ENCODE measurements around the gene RNF20. TPM values are rescaled to one million over a fixed set of nuclear protein-coding genes. Genes with fewer than 3 reads are reported as not detected.

The RNF20 gene
- total and polyA plus RNA-seq, 2 of the 13 experiments (the other 11 are each of a cell fraction or from before 2014, with no cell fraction given) = 12.7 to 37.6 TPM

GRCh38 chr9:101591787-101592446 is 58.3 kb downstream of the RNF20 start:
- Histone ChIP-seq H3K27ac (ENCODE audit: extremely low read length, insufficient read depth, low read length) (no peak overlapping the region), H3K79me2 (ENCODE audit: insufficient read depth, low read length) (no peaks in the 10 kb centered on the region), H2AFZ (ENCODE audit: low read length) (no peak overlapping the region), H3K36me3 (replicated peaks in 1 of 2; ENCODE audit: control insufficient read depth in 1 of 2, insufficient read depth in 2 of 2, low read length in 2 of 2) (no peaks in the 10 kb centered on the region), H3K27me3 (ENCODE audit: control insufficient read depth in 1 of 2, insufficient read depth in 2 of 2, low read length in 2 of 2) (0 out of 5 replicates have a peak, but pooled peaks cover 0 to 5% of the 10 kb centered on the region in 2 experiments), H3K4me3 (replicated peaks in 1 of 3; ENCODE audit: insufficient read depth in 1 of 3, low read depth in 2 of 3, low read length in 3 of 3) (no peak overlapping the region), H3K9me3 (ENCODE audit: low read length) (no peaks in the 10 kb centered on the region), H3K9ac (ENCODE audit: insufficient read depth, low read depth, low read length) (no peak overlapping the region), H4K20me1 (ENCODE audit: insufficient read depth, low read length) (no peaks in the 10 kb centered on the region), H3K4me1 (ENCODE audit: insufficient read depth, low read length) (no peaks in the 10 kb centered on the region), H3K4me2 (ENCODE audit: low read depth, low read length) (no peak overlapping the region)
- intact Hi-C loops (cut with micrococcal nuclease; ENCODE audit: unreplicated experiment) (no loop called here), in situ Hi-C loops (cut with HindIII; ENCODE audit: extremely low pct_ligation_motif_present, low pct_unique_long_range_greater_than_20kb) (no loop called here)
- BruUV-seq (replicated peaks) = no TSS peak
- no peak for DNase-seq (ENCODE audit: low spot score)
- ChIA-PET CTCF (ENCODE audit: low intra/inter-chr PET ratio, low total read pairs) (no interaction called here), POLR2A (no interaction called here)
- TF ChIP-seq ZNF510 (CRISPR knock-in tag; IDR thresholded peaks at IDR 0.05; ENCODE audit: low read depth) (no peak), CC2D1A (CRISPR knock-in tag; IDR thresholded peaks at IDR 0.05) (no peak), ZC3H13 (CRISPR knock-in tag; IDR thresholded peaks at IDR 0.05) (no peak), MEIS1 (CRISPR knock-in tag; IDR thresholded peaks at IDR 0.05; ENCODE audit: borderline replicate concordance) (no peak), RCOR2 (CRISPR knock-in tag; IDR thresholded peaks at IDR 0.05) (no peak)
- TF ChIP-seq, protein P1, sequence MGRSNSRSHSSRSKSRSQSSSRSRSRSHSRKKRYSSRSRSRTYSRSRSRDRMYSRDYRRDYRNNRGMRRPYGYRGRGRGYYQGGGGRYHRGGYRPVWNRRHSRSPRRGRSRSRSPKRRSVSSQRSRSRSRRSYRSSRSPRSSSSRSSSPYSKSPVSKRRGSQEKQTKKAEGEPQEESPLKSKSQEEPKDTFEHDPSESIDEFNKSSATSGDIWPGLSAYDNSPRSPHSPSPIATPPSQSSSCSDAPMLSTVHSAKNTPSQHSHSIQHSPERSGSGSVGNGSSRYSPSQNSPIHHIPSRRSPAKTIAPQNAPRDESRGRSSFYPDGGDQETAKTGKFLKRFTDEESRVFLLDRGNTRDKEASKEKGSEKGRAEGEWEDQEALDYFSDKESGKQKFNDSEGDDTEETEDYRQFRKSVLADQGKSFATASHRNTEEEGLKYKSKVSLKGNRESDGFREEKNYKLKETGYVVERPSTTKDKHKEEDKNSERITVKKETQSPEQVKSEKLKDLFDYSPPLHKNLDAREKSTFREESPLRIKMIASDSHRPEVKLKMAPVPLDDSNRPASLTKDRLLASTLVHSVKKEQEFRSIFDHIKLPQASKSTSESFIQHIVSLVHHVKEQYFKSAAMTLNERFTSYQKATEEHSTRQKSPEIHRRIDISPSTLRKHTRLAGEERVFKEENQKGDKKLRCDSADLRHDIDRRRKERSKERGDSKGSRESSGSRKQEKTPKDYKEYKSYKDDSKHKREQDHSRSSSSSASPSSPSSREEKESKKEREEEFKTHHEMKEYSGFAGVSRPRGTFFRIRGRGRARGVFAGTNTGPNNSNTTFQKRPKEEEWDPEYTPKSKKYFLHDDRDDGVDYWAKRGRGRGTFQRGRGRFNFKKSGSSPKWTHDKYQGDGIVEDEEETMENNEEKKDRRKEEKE (IDR thresholded peaks at IDR 0.05) = no peak
- TF ChIP-seq, protein P2, sequence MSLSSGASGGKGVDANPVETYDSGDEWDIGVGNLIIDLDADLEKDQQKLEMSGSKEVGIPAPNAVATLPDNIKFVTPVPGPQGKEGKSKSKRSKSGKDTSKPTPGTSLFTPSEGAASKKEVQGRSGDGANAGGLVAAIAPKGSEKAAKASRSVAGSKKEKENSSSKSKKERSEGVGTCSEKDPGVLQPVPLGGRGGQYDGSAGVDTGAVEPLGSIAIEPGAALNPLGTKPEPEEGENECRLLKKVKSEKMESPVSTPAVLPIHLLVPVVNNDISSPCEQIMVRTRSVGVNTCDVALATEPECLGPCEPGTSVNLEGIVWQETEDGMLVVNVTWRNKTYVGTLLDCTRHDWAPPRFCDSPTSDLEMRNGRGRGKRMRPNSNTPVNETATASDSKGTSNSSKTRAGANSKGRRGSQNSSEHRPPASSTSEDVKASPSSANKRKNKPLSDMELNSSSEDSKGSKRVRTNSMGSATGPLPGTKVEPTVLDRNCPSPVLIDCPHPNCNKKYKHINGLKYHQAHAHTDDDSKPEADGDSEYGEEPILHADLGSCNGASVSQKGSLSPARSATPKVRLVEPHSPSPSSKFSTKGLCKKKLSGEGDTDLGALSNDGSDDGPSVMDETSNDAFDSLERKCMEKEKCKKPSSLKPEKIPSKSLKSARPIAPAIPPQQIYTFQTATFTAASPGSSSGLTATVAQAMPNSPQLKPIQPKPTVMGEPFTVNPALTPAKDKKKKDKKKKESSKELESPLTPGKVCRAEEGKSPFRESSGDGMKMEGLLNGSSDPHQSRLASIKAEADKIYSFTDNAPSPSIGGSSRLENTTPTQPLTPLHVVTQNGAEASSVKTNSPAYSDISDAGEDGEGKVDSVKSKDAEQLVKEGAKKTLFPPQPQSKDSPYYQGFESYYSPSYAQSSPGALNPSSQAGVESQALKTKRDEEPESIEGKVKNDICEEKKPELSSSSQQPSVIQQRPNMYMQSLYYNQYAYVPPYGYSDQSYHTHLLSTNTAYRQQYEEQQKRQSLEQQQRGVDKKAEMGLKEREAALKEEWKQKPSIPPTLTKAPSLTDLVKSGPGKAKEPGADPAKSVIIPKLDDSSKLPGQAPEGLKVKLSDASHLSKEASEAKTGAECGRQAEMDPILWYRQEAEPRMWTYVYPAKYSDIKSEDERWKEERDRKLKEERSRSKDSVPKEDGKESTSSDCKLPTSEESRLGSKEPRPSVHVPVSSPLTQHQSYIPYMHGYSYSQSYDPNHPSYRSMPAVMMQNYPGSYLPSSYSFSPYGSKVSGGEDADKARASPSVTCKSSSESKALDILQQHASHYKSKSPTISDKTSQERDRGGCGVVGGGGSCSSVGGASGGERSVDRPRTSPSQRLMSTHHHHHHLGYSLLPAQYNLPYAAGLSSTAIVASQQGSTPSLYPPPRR (CRISPR knock-in tag; IDR thresholded peaks at IDR 0.05; ENCODE audit: borderline replicate concordance) = no peak
- ATAC-seq = no peak
- no peak for FAIRE-seq

Measured in HepG2 (cell line).